ENCODE measurements around the gene ERGIC1. TPM values are rescaled to one million over a fixed set of nuclear protein-coding genes. Genes with fewer than 3 reads are reported as not detected.

The ERGIC1 gene
- total and polyA plus RNA-seq, 10 of the 15 experiments (the other 5 are each of a cell fraction or from before 2014, with no cell fraction given) = 8.8 to 104 (median 76.3) TPM

- TF ChIP-seq E2F8 (IDR thresholded peaks at IDR 0.05; ENCODE audit: low read depth, partially characterized antibody) (no peak), CBX5 (IDR thresholded peaks at IDR 0.05; ENCODE audit: low read depth) (no peak), MAX (IDR thresholded peaks at IDR 0.05; ENCODE audit: low read depth, low read length) (peak; percentile 99), LARP7 (IDR thresholded peaks at IDR 0.05) (peak; percentile 89), MYC (IDR thresholded peaks at IDR 0.05; ENCODE audit: insufficient read depth, insufficient read length, insufficient replicate concordance, low read length, severe bottlenecking) (peak; percentile 84), NR2C2 (IDR thresholded peaks at IDR 0.05; ENCODE audit: borderline replicate concordance, control insufficient read depth, insufficient read length, low read depth) (no peak), BCL11A (IDR thresholded peaks at IDR 0.05; ENCODE audit: low read depth, low read length) (no peak), POU2F2 (IDR thresholded peaks at IDR 0.05; ENCODE audit: borderline replicate concordance, low read depth, low read length) (peak; percentile 59; the same call in 1 of the 3 replicates), PBX3 (IDR thresholded peaks at IDR 0.05; ENCODE audit: insufficient replicate concordance, low read depth, low read length) (peak; percentile 53), FOXM1 (IDR thresholded peaks at IDR 0.05; ENCODE audit: low read depth, low read length) (no peak), MXI1 (IDR thresholded peaks at IDR 0.05; ENCODE audit: low read depth, low read length) (peak; percentile 22; the same call in 1 of the 2 replicates), KAT2A (conservative IDR thresholded peaks at IDR 0.05; ENCODE audit: control insufficient read depth, low read depth, low read length) (no peak), EGR1 (IDR thresholded peaks at IDR 0.05; ENCODE audit: borderline replicate concordance in 1 of 2, low read depth in 2 of 2, low read length in 2 of 2) (no peak), NR2F1 (conservative IDR thresholded peaks at IDR 0.05) (peak; percentile 53)
Measured at GRCh38 chr5:172983542-172984243, 149.6 kb downstream of the ERGIC1 start, which contains the start of gene ATP6V0E1 (continued).
